ENCODE data around the gene CENPF. TPM values are rescaled to one million over a fixed set of nuclear protein-coding genes. Genes with fewer than 3 reads are reported as not detected.
"Not testable (repeated sequence)": the region's sequence is repeated elsewhere in the genome, so short reads cannot be mapped to it uniquely, and the experiment has no call there.

The CENPF gene
- total and polyA plus RNA-seq, 8 donors, result 0.15 to 43.2 (median 6.8) TPM

DNA sequence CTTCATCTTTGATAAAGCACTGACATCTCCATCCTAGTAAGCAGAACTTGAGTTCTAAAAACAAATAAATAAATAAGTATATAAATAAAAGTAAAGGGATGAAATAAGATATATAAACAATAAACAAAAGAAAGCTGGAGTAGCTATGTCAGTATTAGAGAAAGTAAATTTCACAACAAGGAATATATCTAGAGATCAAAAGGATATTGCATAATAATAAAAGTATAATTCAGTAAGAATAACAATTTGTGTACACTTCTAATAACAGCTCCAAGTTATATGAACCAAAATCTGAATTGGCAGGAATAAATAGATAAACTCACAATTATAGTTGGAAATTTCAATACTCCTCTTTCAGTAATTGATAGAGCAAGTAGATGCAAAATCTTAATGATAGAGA is 9.8 kb upstream of the CENPF start:
- Histone ChIP-seq H3K4me1 (no peaks in the 10 kb centered on the region), H3K9me3 (no peaks in the 10 kb centered on the region), H3K27me3 (peaks cover 0 to 3% (median 0%) of the 10 kb centered on the region in 3 donors), H3K36me3 (no peaks in the 10 kb centered on the region), H3K4me3 (no peak overlapping the region), H3K27ac (no peak overlapping the region)
- DNase-seq, result no peak
- intact Hi-C loops (cut with DNase I; ENCODE audit: low total_unique reads), result no loop called here
- TF ChIP-seq, protein P1, sequence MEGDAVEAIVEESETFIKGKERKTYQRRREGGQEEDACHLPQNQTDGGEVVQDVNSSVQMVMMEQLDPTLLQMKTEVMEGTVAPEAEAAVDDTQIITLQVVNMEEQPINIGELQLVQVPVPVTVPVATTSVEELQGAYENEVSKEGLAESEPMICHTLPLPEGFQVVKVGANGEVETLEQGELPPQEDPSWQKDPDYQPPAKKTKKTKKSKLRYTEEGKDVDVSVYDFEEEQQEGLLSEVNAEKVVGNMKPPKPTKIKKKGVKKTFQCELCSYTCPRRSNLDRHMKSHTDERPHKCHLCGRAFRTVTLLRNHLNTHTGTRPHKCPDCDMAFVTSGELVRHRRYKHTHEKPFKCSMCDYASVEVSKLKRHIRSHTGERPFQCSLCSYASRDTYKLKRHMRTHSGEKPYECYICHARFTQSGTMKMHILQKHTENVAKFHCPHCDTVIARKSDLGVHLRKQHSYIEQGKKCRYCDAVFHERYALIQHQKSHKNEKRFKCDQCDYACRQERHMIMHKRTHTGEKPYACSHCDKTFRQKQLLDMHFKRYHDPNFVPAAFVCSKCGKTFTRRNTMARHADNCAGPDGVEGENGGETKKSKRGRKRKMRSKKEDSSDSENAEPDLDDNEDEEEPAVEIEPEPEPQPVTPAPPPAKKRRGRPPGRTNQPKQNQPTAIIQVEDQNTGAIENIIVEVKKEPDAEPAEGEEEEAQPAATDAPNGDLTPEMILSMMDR (IDR thresholded peaks at IDR 0.05), result no peak
- no peak for TF ChIP-seq POLR2A (IDR thresholded peaks at IDR 0.05)
- no peak for TF ChIP-seq EP300 (IDR thresholded peaks at IDR 0.05)
- no peak for TF ChIP-seq POLR2AphosphoS5 (IDR thresholded peaks at IDR 0.05)

DNA sequence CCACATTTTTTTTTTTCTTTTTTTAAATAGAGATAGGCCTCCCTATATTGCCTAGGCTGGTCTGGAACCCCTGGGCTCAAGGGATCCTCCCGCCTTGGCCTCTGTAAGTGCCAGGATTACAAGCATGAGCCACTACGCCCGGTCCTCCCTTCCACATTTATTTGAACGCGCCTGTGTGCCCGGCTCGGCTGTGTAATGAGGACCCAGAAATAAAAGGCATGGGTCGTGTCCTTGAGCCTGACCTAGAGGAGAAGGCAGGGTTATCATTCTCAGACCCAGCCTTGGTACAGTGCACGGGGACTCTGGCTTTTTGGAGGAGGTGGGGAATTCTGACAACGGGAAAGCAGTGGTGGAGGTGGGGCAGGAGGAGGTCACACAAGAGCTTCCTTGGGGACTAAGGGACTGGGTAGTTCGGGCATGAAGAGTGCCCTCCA is 841 bp downstream of the CENPF start:
- H3K4me1 ChIP-seq, result peaks cover 7 to 22% (median 17%) of the 10 kb centered on the region in 4 donors
- no peaks in the 10 kb centered on the region for H3K27me3 ChIP-seq
- no peaks in the 10 kb centered on the region for H3K36me3 ChIP-seq
- 0 to 2% (median 1%) methylated on average over 11 of the region's 11 CpGs for WGBS, 5 donors
- peak in 1 of 2 donors; percentile 22 for DNase-seq
- no peaks in the 10 kb centered on the region for H3K9me3 ChIP-seq
- TF ChIP-seq POLR2AphosphoS5 (IDR thresholded peaks at IDR 0.05), result no peak
- TF ChIP-seq POLR2A (IDR thresholded peaks at IDR 0.05), result no peak
- TF ChIP-seq, protein P1 (IDR thresholded peaks at IDR 0.05), result no peak
- no peak for TF ChIP-seq EP300 (IDR thresholded peaks at IDR 0.05)
- H3K27ac ChIP-seq, result no peak overlapping the region
- peak overlapping the region; percentile 70 to 99 (median 88) for H3K4me3 ChIP-seq
- intact Hi-C loops (cut with DNase I; ENCODE audit: low total_unique reads), result no loop called here

DNA sequence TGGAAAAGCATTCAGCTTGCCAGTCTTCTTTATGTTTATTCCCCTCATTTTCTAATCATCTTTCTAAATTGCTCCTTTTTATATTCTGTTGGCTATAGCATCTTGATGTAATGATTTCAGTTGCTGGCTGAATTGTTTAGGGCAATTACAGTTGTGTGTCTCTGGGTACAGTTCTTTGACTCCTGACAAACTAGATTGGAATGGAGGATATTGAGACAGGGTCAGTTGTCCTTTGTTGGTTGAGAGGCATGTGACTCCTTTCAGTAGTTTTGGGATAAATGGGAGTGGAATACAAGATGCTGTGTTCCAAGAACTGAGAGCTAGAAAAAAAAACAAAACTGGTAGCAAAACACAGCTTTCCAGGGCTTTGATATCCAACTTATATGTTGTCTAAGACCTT is 1.5 kb downstream of the CENPF start:
- intact Hi-C loops (cut with DNase I; ENCODE audit: low total_unique reads), result no loop called here
- H3K9me3 ChIP-seq, result no peaks in the 10 kb centered on the region
- peaks cover 7 to 22% (median 17%) of the 10 kb centered on the region in 4 donors for H3K4me1 ChIP-seq
- no peaks in the 10 kb centered on the region for H3K36me3 ChIP-seq
- H3K27me3 ChIP-seq, result no peaks in the 10 kb centered on the region
- H3K27ac ChIP-seq, result no peak overlapping the region
- no peak for DNase-seq
- no peak overlapping the region for H3K4me3 ChIP-seq
- TF ChIP-seq, protein P1 (IDR thresholded peaks at IDR 0.05), result no peak
- TF ChIP-seq POLR2AphosphoS5 (IDR thresholded peaks at IDR 0.05), result no peak
- TF ChIP-seq EP300 (IDR thresholded peaks at IDR 0.05), result no peak
- no peak for TF ChIP-seq POLR2A (IDR thresholded peaks at IDR 0.05)

DNA sequence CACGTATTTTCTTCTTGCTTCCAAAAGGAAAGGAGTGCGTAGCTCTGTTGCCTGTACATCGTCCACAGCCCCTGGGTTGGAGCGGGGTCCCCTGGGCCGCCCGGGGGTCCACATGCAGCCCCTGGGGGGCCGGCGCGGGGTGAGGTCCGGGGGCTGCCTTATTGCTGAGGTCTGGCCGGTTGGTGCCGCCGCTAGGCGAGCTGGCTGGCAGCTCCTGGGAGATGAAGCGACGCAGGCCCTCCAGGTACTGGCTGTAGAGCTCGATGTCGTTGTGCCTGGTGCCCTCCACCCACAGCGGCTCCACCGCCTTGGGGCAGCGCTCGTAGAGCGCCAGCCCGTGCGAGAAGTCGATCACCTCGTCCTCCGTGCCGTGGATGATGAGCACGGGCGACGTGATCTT is 2.5 kb downstream of the CENPF start:
- H3K9me3 ChIP-seq; DNase-seq; H3K27ac ChIP-seq; H3K36me3 ChIP-seq; H3K4me3 ChIP-seq; H3K27me3 ChIP-seq; intact Hi-C loops (cut with DNase I; ENCODE audit: low total_unique reads): not testable (repeated sequence)
- WGBS, 5 donors, result 89 to 99% (median 98%) methylated on average over 25 to 32 of the region's 32 CpGs
- peaks cover 7 to 22% (median 17%) of the 10 kb centered on the region in 4 donors for H3K4me1 ChIP-seq

DNA sequence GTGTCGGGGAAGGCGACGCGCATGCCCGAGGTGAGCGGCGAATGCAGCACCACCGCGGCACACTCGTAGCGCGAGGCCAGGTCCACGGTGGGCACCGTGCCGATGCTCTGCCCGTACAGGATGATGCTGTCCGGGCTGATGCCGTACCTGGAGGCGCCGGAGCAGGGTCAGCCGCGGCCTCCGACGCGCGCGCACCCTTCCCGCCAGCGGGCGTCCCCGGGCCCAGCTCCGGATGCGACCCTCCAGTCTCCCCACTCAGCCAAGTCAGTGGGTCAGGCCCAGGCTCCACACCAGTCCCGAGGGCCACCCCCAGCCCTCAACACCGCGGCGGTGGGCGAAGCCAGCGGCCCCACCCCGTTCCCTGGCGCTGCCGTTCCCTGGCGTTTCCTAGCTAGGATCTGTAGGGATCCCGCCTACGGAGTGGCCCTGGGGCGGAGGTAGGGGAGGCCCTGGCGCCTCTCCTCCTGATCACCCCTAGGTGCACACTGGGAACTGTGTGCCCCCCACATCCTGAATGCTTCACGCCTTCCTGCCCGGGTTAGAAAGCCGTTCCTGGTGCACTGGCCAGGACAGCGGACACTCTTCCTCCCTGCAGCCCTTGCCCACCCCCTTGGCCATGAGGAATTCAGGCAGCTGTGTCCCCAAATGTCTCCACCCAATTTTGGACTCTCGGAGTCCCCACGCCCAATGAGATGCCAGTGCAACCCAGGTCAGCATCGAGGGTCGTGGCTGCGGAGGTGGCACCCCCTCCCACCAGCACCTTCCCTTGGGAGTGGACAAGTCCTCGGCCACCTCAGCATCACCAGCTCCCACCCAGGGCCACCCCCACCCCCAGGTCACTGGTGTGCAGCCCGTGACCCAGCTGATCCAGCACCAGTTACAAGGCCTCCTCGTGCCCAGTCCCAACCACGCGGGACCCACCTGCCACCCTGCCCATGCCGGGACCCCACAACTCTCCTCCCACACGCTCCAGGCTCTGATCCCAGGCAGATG is 3.2 kb downstream of the CENPF start:
- intact Hi-C loops (cut with DNase I; ENCODE audit: low total_unique reads); H3K9me3 ChIP-seq; H3K27ac ChIP-seq; H3K36me3 ChIP-seq; H3K4me3 ChIP-seq; H3K27me3 ChIP-seq; DNase-seq: not testable (repeated sequence)
- WGBS, 5 donors, result 95 to 99% (median 98%) methylated on average over 37 to 63 of the region's 63 CpGs
- peaks cover 7 to 22% (median 17%) of the 10 kb centered on the region in 4 donors for H3K4me1 ChIP-seq

DNA sequence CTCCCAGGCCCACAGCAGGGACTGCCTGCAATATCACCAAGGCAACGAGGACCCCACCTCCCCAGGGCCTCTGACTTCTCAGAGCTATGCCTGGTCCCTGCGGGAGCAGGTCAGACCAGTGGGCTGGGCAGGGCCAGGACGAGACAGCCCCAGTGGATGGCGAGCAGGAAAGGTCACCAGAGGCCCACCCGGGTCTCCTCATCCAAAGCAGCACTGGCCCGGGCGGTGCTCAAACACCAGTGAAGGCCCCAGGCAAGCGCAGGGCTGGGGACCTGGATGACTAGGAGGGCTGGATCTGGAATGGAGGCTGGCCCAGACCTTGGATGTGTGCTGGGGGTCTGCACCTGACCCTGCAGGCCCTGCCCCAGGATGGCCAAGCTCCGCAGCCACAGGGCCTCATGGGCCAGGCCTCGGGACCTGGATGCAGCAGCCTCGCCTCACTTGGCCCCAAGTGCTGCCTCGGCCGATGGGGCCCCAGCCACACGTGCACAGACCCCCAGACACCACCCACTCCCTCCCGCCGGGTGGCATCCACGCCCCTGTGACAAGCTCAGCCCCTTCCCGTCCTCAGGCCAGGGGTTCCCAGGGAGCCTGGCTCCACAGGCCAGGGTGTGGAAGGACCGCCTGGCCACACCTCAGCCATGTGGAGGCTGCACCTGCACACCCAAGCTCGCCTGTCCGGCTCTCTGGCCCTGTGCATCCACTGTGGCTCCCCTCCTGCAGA is 4.7 kb downstream of the CENPF start:
- H3K27me3 ChIP-seq; intact Hi-C loops (cut with DNase I; ENCODE audit: low total_unique reads): not testable (repeated sequence)
- 93 to 97% (median 95%) methylated on average over 8 to 21 of the region's 21 CpGs for WGBS, 5 donors

DNA sequence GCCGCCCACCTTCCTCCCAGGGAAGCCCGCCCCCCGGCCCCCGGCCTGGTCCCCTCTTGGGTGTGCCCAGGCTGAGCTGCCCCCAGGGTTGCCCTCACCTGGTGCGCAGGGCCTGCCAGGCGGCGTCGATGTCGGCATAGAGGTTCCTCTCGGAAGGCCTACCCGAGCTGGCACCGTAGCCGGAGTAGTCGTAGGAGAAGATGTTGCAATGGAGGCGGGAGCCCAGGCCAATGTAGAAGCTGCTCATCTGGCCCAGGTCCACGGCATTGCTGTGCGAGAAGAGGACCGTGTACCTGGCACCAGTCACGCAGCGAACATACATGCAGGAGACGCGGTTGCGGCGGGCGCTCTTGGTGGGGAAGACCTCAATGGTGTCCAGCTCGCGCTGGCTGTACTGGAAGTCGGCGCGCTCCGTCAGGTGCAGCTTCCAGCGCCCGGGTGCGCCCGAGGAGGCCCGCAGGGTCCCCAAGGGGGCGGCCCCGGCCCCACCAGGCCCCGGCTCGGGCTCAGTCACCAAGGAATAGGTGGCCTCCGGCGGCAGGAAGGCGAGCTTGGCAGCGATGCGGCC is 5.3 kb downstream of the CENPF start:
- 91 to 98% (median 96%) methylated on average over 30 to 45 of the region's 45 CpGs for WGBS, 5 donors
- peaks cover 7 to 13% (median 11%) of the 10 kb centered on the region in 4 donors for H3K4me1 ChIP-seq
- intact Hi-C loops (cut with DNase I; ENCODE audit: low total_unique reads); H3K9me3 ChIP-seq; H3K27ac ChIP-seq; H3K36me3 ChIP-seq; H3K27me3 ChIP-seq; DNase-seq; H3K4me3 ChIP-seq: not testable (repeated sequence)

More for the DNA sequence above, 4.7 kb downstream of the CENPF start:
- H3K36me3 ChIP-seq, H3K9me3 ChIP-seq, H3K4me3 ChIP-seq, DNase-seq, H3K27ac ChIP-seq: not testable (repeated sequence)
- peaks cover 7 to 17% (median 12%) of the 10 kb centered on the region in 4 donors for H3K4me1 ChIP-seq
